ENCODE results near the gene GRB10.
"Not testable (repeated sequence)": the region's sequence is repeated elsewhere in the genome, so short reads cannot be mapped to it uniquely, and the experiment has no call there.

The GRB10 gene

DNA sequence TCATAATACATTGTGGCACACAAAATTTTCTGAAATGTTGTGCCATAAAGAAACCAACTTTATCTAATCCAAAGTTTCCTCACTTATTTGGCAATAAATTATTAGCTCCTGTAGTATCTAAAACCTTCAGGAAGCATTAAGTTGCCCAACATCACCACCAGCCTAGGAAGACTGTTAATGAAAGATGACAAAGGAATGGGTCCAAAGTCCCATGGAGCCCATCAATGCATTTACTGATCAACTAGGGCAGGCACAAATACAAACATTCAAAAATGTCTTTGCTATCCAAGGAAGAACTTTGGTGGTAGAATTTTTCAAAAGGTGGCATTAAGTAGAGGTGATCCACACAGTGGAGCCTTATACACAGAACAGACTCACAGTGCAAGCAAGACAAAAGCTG, 4.5 kb downstream of the GRB10 start:
- DNase-seq: no peak

- no peak for DNase-seq
Measured at GRCh38 chr7:50775836-50776235, 6.9 kb downstream of the GRB10 start.

- DNase-seq: no peak
Measured at GRCh38 chr7:50775231-50775630, 7.5 kb downstream of the GRB10 start.

DNA sequence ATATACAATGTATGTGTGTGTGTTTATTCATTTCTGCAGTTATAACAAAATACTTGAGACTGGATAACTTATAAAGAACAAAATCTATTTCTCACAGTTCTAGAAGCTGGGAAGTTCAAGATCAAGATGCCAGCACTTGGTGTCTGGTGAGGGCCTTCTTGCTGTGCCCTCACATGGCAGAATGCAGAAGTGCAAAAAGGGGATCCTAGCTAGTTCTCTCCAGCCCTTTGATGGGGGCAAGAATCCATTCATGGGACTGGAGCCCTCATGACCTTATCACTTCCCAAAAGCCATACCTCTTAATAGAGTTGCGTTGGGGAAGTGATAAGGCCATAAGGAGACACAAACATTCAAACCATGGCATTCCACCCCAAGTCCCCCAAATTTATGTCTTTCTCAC, 8.4 kb downstream of the GRB10 start:
- no peak for DNase-seq

GRCh38 chr7:50773071-50773470, 9.6 kb downstream of the GRB10 start:
- DNase-seq: not testable (repeated sequence)

DNA sequence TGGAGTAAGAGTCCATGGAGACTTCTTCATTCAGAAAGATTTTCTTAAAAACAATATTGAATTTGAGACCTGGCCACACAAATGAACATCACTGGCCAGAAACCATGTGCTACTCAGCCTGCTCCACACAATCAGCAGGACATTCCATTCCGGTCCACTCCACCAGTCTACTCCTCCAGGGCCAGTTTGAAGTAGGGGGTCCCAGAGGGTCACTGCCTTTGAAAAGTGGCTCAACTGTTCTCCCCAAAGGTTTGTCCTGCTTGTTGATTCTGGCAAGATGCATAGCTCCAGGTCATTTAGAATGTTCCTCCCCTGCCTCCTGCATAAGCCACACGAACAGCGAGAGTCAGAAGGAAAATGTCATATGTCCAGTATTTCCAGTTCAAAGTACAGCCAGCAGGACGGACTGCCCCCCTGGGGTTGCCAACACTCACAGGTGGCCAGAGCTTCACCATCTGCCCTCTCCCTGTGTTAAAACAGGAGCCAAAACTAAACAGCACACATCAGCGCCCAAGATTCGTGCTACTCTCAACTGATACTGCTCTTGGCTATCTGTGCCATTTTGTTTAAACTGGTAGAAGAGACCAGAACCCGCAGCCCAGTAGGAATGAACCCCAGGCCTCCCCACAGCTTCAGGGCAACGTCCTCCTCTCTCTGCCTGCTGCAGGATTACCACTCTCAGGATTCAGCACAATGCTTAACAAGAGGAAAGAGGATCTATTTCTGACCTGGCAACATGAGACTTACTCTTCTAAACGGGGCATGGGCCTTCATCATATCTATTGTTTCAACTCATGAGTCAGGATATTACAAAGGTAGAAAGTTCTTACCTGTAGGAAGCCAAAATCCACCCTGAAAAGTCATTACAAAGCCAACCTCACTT, 11.3 kb downstream of the GRB10 start:
- no peak for DNase-seq

- DNase-seq: no peak
Measured at GRCh38 chr7:50768485-50769474, 13.9 kb downstream of the GRB10 start.

DNA sequence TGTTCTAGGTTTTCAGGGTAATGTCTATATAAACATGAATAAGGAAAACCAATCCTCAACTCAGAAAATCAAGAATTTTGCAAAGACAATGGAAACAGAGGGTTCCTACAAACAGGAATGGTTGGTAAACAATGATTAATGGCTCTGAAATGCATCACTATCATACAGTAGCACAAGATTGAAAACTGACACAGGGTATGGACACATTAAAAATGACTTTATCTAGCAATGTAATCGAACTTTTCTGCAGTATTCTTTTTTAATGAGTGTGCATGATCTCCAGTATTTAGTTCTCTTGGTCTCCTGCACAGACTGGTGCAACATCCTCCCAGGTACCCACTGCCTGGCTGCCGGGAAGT, 15.9 kb downstream of the GRB10 start:
- no peak for DNase-seq

DNA sequence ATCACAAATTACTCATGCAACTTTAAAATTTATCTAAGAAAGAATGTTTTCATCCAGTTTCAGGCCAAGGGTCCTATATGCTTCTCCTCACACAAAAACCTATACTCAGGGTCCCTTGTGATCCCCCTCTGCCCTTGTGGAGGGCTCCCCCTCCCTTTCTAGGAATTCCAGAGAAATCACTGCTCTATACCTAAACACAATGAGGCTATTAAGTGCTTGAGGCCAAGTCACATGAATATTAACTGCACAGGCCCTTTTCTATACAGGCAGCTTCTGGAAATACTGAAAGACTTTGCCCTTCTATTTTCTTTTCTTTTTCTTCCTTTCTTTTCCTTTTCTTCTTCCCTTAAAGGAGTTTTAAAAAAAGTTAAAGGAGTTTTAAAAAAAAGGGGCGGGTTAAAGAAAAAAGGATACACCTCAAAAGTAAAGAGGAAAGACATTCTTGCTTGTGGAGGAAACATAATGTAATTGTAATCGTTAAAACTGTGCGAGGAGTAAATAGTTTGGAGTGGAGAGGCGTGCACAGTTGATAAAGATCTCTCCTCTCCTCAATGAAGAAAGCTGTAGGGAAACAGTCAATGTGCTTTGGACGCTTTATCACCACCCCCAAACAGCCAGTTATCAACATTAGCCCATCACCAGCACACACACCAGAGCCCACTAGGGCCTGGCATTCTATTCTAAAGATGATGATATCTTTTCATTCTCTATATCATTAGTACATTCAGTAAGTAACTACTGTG, 16.4 kb downstream of the GRB10 start:
- no peak for DNase-seq

DNA sequence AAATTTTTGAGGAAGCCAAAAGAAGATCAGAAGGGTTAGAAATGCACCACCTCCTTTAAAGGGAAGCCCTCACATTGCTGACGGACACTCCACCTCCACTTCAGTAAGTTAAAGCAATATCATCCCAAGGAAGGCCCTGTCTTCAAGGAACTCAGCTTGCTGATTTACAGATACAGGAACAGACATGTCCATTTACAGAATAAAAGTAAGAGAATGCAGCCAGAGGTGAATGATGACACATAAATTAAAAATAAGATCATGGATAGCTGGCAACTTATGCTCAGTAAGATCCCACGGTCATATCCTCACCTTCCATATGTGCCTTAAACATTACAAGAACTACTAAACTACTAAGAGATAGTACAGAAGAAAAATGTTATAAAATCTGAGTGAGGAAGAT, 20.4 kb downstream of the GRB10 start:
- DNase-seq: no peak

GRCh38 chr7:50761713-50762112, 21.0 kb downstream of the GRB10 start:
- DNase-seq: no peak

DNA sequence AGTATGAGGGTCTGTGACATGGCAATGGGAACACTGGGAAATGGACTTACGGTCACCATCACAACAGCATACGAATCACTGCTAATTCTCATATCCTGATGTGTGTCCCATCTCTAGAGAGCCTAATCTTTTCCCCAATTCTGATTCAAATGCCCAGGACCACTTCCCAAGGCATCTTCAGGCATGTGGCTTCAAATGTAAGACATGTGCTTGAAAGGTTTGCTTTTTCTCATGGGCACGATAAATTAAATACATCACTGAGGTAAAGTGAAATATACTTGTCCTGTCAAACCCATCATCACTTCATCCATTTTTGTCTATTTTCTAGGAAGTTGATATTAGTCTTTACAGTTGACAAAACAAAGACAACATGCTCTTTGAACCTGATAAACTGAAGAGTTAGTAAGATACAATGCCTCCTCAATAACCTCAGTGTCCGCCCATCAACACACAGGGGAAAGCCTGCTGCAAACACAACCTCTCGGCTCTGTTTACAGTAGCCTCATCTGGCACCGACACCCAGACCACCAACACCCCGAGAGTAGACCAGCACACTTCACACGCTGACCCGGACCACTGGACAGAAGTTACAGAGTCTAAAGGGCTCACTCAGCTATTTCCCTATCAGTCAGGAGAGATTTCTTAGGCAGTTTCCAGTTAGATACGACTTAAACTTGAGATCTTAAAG, 24.8 kb downstream of the GRB10 start:
- DNase-seq: no peak

- DNase-seq: no peak
Measured at GRCh38 chr7:50756180-50756579, 26.5 kb downstream of the GRB10 start.

GRCh38 chr7:50754684-50755083, 28.0 kb downstream of the GRB10 start:
- DNase-seq: no peak

GRCh38 chr7:50754241-50754640, 28.5 kb downstream of the GRB10 start:
- no peak for DNase-seq

- no peak for DNase-seq
Measured at GRCh38 chr7:50752422-50752821, 30.3 kb downstream of the GRB10 start.

DNA sequence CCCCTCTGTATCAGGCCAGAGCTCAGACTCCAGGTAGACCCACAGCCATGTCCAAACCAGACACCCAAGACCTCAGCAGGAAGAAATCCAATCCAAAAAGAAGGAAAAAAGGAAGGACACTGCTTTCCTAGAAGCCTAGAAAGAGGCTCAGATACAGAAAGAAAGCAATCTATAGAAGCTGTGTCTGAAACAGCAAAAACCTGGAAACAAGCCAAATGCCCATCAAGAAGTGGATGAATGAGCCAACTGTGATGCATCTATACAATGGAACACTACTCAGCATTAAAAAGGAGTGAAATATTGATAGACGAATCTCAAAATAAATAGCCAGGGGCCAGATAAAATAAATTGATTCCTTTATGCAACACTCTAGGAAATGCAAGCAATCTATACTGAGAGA, 31.6 kb downstream of the GRB10 start:
- DNase-seq: no peak

- no peak for DNase-seq
Measured at GRCh38 chr7:50749896-50750295, 32.8 kb downstream of the GRB10 start.

DNA sequence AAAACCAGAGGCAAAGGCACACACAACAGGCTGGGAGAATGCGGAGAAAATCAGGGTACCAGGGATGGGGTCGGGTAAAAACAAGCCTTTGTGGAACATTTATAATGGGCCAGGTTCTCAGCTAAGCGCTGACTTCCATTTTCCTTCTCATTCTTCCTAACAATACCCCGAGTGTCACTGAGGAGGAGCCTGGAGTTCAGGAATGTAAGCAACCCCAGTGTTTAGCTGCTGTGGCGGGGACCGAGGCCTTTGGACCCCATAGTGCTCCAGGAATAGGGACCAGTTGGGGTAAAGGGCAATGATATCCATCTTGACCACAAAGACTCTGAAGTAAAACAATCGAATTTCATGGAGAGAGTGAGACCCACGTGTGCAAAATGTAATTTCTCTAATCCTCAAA, 34.2 kb downstream of the GRB10 start:
- DNase-seq: no peak

GRCh38 chr7:50745835-50746234, 36.9 kb downstream of the GRB10 start:
- no peak for DNase-seq

- no peak for DNase-seq
Measured at GRCh38 chr7:50745336-50745735, 37.4 kb downstream of the GRB10 start.

- no peak for DNase-seq
Measured at GRCh38 chr7:50743893-50744292, 38.8 kb downstream of the GRB10 start.

DNA sequence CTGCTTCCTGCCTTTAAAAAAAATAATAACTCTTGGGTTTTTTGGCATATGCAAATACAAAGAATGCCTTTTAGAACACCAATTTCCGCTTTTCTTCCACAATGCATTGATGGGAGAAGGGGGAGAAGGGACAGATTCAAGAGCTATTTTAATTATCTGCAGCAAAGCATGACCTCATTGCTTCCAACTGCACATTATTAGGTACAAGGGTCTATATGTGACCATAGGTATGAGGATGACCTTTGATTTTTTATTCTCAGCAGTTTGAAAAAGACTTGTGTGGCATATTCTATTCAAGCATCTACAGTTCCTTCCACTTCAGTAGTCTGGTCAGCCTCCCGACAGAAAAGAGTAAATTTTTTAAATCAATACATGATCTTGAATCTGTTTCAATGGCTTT, 39.7 kb downstream of the GRB10 start:
- DNase-seq: no peak
